HepG2 (cell line): ENCODE results near the gene KCTD13. TPM values are rescaled to one million over a fixed set of nuclear protein-coding genes. Genes with fewer than 3 reads are reported as not detected.
"Not testable (repeated sequence)": the region's sequence is repeated elsewhere in the genome, so short reads cannot be mapped to it uniquely, and the experiment has no call there.

ENCODE experiments used
- ATAC-seq: fragments of 200-7000 bp; cut with Tn5 transposase; 3 replicates; pipeline ENCODE4 v1.9.1; 2020; ENCODE audit warnings: mild to moderate bottlenecking, moderate library complexity
- BruUV-seq: library from RNA; stranded (reverse); fragments of 400-500 nt; replicated peaks from 2 replicates; lab custom pipeline; 2021; lab: Mats Ljungman, UMichigan
- CTCF ChIA-PET: fragments of 300-600 bp; formaldehyde crosslinking; extraction: SDS; loops from one replicate; lab custom pipeline; 2021; ENCODE audit warnings: low total read pairs, inconsistent platforms, low intra/inter-chr PET ratio; lab: Yijun Ruan, JAX
- POLR2A ChIA-PET: fragments of 350-600 bp; sonication (Branson Sonifier 250); formaldehyde crosslinking; loops from one replicate; lab custom pipeline; 2020; ENCODE audit warnings: antibody characterized with exemption, inconsistent platforms; lab: Yijun Ruan, JAX
- DNase-seq: peaks from one replicate; pipeline ENCODE4 v3.0.0-alpha.2; 2015; ENCODE audit warnings: low spot score
- FAIRE-seq: peaks from 3 replicates; lab custom pipeline; 2011; peaks lifted over from hg19 to GRCh38; lab: Jason Lieb, UNC
- H2AFZ ChIP-seq: one replicate; pipeline ENCODE4 v1.6.1; 2011; ENCODE audit warnings: low read length, inconsistent platforms
- H3K27ac ChIP-seq: fragments of 300-600 bp; 3 replicates; pipeline ENCODE4 v1.8.0; 2011; ENCODE audit warnings: mixed run types, mild to moderate bottlenecking, mixed read lengths, low read length, inconsistent platforms; ENCODE audit not compliant: insufficient read depth; ENCODE audit errors: extremely low read length
- H3K27me3 ChIP-seq, 2 experiments: fragments of 200-600 bp in 1 of 2; 2 replicates in 1 of 2; 3 replicates in 1 of 2; pipeline versions ENCODE4 v1.6.0 to v1.8.0; 2011; ENCODE audit warnings: low read length in 2 of 2, mild to moderate bottlenecking in 2 of 2, moderate library complexity in 2 of 2, inconsistent platforms in 1 of 2; ENCODE audit not compliant: insufficient read depth in 2 of 2, control insufficient read depth in 1 of 2
- H3K36me3 ChIP-seq, 2 experiments: fragments of 200-600 bp in 1 of 2; replicated peaks in 1 of 2; 2 replicates in 1 of 2; 3 replicates in 1 of 2; pipeline versions ENCODE4 v1.5.1 to v1.8.0; 2011; ENCODE audit warnings: low read length in 2 of 2, inconsistent platforms in 1 of 2; ENCODE audit not compliant: insufficient read depth in 2 of 2, control insufficient read depth in 1 of 2
- H3K4me1 ChIP-seq: 2 replicates; pipeline ENCODE4 v1.5.1; 2012; ENCODE audit warnings: low read length, inconsistent platforms; ENCODE audit not compliant: insufficient read depth
- H3K4me2 ChIP-seq: 2 replicates; pipeline ENCODE4 v1.6.0; 2011; ENCODE audit warnings: low read depth, low read length, inconsistent platforms
- H3K4me3 ChIP-seq, 3 experiments: fragments of 200-600 bp in 1 of 3; sonication (generic), shearing (Covaris generic) in 1 of 3; replicated peaks in 1 of 3; 2 replicates each; pipeline ENCODE4 v1.5.1; 2011 to 2016; ENCODE audit warnings: low read length in 3 of 3, inconsistent platforms in 2 of 3, low read depth in 2 of 3, mild to moderate bottlenecking in 2 of 3, control low read depth in 1 of 3, mixed read lengths in 1 of 3; ENCODE audit not compliant: insufficient read depth in 1 of 3
- H3K79me2 ChIP-seq: one replicate; pipeline ENCODE4 v1.6.1; 2011; ENCODE audit warnings: low read length, inconsistent platforms; ENCODE audit not compliant: insufficient read depth
- H3K9ac ChIP-seq: 2 replicates; pipeline ENCODE4 v1.6.0; 2011; ENCODE audit warnings: mild to moderate bottlenecking, low read depth, low read length, inconsistent platforms; ENCODE audit not compliant: insufficient read depth
- H3K9me3 ChIP-seq: 2 replicates; pipeline ENCODE4 v1.5.1; 2012; ENCODE audit warnings: mild to moderate bottlenecking, low read length
- H4K20me1 ChIP-seq: 2 replicates; pipeline ENCODE4 v1.6.0; 2011; ENCODE audit warnings: inconsistent platforms, mild to moderate bottlenecking, low read length, moderate library complexity; ENCODE audit not compliant: insufficient read depth
- NFE2L1 ChIP-seq: sonication (generic); formaldehyde crosslinking; IDR thresholded peaks from 2 replicates; pipeline ENCODE4 v1.4.0; 2020; ENCODE audit warnings: missing genetic modification reagents, mild to moderate bottlenecking, borderline replicate concordance
- RFX1 ChIP-seq: fragments of 450-650 bp; IDR thresholded peaks from 2 replicates; pipeline ENCODE4 v1.6.1; 2017
- WGBS: methylation state at CpG from one replicate; pipeline ENCODE4 v1.1.6; 2017; ENCODE audit warnings: low lambda C conversion rate; 5-methylcytosine and 5-hydroxymethylcytosine counted together
- in situ Hi-C: cut with HindIII; loops from 2 replicates; pipeline ENCODE4 v1.10.0; 2017; ENCODE audit warnings: low pct_unique_long_range_greater_than_20kb; ENCODE audit not compliant: extremely low pct_ligation_motif_present
- intact Hi-C: fragments of 100-400 bp; cut with micrococcal nuclease; formaldehyde crosslinking; loops from one replicate; pipeline ENCODE4 v1.10.0; 2022; ENCODE audit not compliant: unreplicated experiment
- polyA plus RNA-seq, 8 experiments: library from polyadenylated mRNA; depleted of rRNA in 3 of 8; stranded (reverse) in 7 of 8; unstranded in 1 of 8; fragments of >200 nt; fragmentation: Illumina TruSeq in 4 of 8; extraction: Trizol in 4 of 8; gene quantifications; 2 replicates each; pipeline versions ENCODE4 v1.2.1 to v1.2.3, GENCODE V29; 2011 to 2016; ENCODE audit warnings: low read depth in 4 of 8, missing spikeins in 1 of 8, mixed read lengths in 1 of 8; ENCODE audit not compliant: insufficient read depth in 1 of 8
- total RNA-seq, 5 experiments: library from RNA; depleted of rRNA; stranded (reverse); fragments of >200 nt; fragmentation: Illumina TruSeq; extraction: Trizol; gene quantifications; 2 replicates each; pipeline ENCODE4 v1.2.3, GENCODE V29; 2016; ENCODE audit warnings: low read depth in 1 of 5
- TF ChIP-seq, protein P1 (sequence below): sonication (generic); formaldehyde crosslinking; conservative IDR thresholded peaks from 2 replicates; pipeline ENCODE4 v1.4.0; 2020; ENCODE audit warnings: mild to moderate bottlenecking, missing genetic modification reagents, moderate library complexity
- TF ChIP-seq, protein P2 (sequence below): fragments of 450-650 bp; IDR thresholded peaks from 2 replicates; pipeline ENCODE4 v1.6.1; 2016

Gene KCTD13
- total and polyA plus RNA-seq, 2 of the 13 experiments (the other 11 are each of a cell fraction or from before 2014, with no cell fraction given): 6.3 to 14.7 TPM

DNA sequence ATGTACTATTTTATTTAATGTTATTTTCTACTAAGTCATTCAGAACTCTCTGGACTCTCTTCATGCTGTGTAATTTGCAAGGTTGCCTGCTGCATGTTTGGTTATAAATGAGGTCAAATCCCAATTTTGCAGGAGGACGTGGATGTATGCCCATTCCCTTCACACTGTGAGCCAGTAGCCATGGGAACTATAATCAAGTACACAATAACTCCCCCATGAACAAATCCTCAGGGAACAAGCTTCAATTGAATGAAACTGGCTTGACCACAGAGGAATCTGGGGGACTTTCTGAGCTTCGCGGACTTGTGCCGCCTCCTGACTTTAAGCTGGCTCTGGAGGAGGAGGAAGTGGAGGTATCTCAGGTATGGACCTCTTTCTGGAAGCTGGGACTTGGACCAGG is 14.6 kb upstream of the KCTD13 start:
- TF ChIP-seq NFE2L1 (CRISPR knock-in tag) (no peak), RFX1 (peak; percentile 34; the same call in 1 of the 2 replicates)
- TF ChIP-seq, protein P1, sequence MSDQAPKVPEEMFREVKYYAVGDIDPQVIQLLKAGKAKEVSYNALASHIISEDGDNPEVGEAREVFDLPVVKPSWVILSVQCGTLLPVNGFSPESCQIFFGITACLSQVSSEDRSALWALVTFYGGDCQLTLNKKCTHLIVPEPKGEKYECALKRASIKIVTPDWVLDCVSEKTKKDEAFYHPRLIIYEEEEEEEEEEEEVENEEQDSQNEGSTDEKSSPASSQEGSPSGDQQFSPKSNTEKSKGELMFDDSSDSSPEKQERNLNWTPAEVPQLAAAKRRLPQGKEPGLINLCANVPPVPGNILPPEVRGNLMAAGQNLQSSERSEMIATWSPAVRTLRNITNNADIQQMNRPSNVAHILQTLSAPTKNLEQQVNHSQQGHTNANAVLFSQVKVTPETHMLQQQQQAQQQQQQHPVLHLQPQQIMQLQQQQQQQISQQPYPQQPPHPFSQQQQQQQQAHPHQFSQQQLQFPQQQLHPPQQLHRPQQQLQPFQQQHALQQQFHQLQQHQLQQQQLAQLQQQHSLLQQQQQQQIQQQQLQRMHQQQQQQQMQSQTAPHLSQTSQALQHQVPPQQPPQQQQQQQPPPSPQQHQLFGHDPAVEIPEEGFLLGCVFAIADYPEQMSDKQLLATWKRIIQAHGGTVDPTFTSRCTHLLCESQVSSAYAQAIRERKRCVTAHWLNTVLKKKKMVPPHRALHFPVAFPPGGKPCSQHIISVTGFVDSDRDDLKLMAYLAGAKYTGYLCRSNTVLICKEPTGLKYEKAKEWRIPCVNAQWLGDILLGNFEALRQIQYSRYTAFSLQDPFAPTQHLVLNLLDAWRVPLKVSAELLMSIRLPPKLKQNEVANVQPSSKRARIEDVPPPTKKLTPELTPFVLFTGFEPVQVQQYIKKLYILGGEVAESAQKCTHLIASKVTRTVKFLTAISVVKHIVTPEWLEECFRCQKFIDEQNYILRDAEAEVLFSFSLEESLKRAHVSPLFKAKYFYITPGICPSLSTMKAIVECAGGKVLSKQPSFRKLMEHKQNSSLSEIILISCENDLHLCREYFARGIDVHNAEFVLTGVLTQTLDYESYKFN (CRISPR knock-in tag): no peak
- 43% methylated on average over 4 of the region's 4 CpGs for WGBS
- no peak for FAIRE-seq
- in situ Hi-C loops: no loop called here
- Histone ChIP-seq H3K79me2 (no peaks in the 10 kb centered on the region), H3K27me3 (no peaks in the 10 kb centered on the region), H3K36me3 (no peaks in the 10 kb centered on the region), H3K4me2 (no peak overlapping the region), H3K4me3 (no peak overlapping the region), H4K20me1 (no peaks in the 10 kb centered on the region), H3K4me1 (peaks cover 38% of the 10 kb centered on the region), H3K27ac (no peak overlapping the region), H3K9me3 (no peaks in the 10 kb centered on the region), H2AFZ (no peak overlapping the region), H3K9ac (no peak overlapping the region)
- ChIA-PET POLR2A (interaction anchor here (1.2 to 6.3 kb wide), 2 partner anchors 14 to 41 kb away, joined by 3 to 59 read pairs; partner anchors contain the start of genes ASPHD1, KCTD13 and SEZ6L2), CTCF (no interaction called here)
- DNase-seq: no peak
- BruUV-seq: no TSS peak
- intact Hi-C loops: no loop called here
- ATAC-seq: no peak

DNA sequence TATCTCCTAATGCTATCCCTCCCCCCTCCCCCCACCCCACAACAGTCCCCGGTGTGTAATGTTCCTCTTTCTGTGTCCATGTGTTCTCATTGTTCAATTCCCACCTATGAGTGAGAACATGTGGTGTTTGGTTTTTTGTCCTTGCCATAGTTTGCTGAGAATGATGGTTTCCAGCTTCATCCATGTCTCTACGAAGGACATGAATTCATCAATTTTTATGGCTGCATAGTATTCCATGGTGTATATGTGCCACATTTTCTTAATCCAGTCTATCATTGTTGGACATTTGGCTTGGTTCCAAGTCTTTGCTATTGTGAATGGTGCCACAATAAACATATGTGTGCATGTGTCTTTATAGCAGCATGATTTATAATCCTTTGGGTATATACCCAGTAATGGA is 5.7 kb upstream of the KCTD13 start:
- POLR2A ChIA-PET, H3K9me3 ChIP-seq, H2AFZ ChIP-seq, ATAC-seq, H3K27ac ChIP-seq, H3K27me3 ChIP-seq, FAIRE-seq, H3K36me3 ChIP-seq, H3K4me2 ChIP-seq, H3K79me2 ChIP-seq, CTCF ChIA-PET, BruUV-seq, DNase-seq, H4K20me1 ChIP-seq, in situ Hi-C loops, intact Hi-C loops, H3K9ac ChIP-seq, H3K4me3 ChIP-seq: not testable (repeated sequence)
- TF ChIP-seq, protein P2, sequence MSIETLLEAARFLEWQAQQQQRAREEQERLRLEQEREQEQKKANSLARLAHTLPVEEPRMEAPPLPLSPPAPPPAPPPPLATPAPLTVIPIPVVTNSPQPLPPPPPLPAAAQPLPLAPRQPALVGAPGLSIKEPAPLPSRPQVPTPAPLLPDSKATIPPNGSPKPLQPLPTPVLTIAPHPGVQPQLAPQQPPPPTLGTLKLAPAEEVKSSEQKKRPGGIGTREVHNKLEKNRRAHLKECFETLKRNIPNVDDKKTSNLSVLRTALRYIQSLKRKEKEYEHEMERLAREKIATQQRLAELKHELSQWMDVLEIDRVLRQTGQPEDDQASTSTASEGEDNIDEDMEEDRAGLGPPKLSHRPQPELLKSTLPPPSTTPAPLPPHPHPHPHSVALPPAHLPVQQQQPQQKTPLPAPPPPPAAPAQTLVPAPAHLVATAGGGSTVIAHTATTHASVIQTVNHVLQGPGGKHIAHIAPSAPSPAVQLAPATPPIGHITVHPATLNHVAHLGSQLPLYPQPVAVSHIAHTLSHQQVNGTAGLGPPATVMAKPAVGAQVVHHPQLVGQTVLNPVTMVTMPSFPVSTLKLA: peak; percentile 5; the same call in 1 of the 2 replicates
- 77% methylated on average over 2 of the region's 2 CpGs for WGBS
- H3K4me1 ChIP-seq: peaks cover 12% of the 10 kb centered on the region
